Heart left ventricle (tissue), 16 donors: Measurements from ENCODE around the gene ELFN1. TPM values are rescaled to one million over a fixed set of nuclear protein-coding genes. Genes with fewer than 3 reads are reported as not detected.

Experiments
- ATAC-seq, 4 donors: fragments of 200-7000 bp; cut with Tn5 transposase; one replicate each; pipeline ENCODE4 v1.9.1; 2020 to 2022; ENCODE audit warnings: moderate library complexity in 4 of 4, mild to moderate bottlenecking in 3 of 4, moderate number of reproducible peaks in 1 of 4
- DNase-seq, 5 donors: peaks; one replicate each; pipeline ENCODE4 v3.0.0-alpha.2; 2020
- H3K27ac ChIP-seq, 12 donors: fragments of 200-600 bp; sonication (generic) in 4 of 12; one replicate each; pipeline versions ENCODE4 v1.5.0 to v1.8.0; 2016 to 2022; ENCODE audit warnings: mild to moderate bottlenecking in 2 of 12
- H3K27me3 ChIP-seq, 9 donors: fragments of 200-600 bp; sonication (generic) in 2 of 9; one replicate each; pipeline versions ENCODE4 v1.5.1 to v1.8.0; 2016 to 2022; ENCODE audit warnings: mild to moderate bottlenecking in 3 of 9
- H3K36me3 ChIP-seq, 9 donors: fragments of 200-600 bp; sonication (generic) in 2 of 9; one replicate each; pipeline versions ENCODE4 v1.5.0 to v1.8.0; 2018 to 2022; ENCODE audit warnings: mild to moderate bottlenecking in 2 of 9
- H3K4me1 ChIP-seq, 12 donors: fragments of 200-600 bp; sonication (generic) in 4 of 12; one replicate each; pipeline versions ENCODE4 v1.5.0 to v1.8.0; 2016 to 2022; ENCODE audit warnings: mild to moderate bottlenecking in 3 of 12
- H3K4me3 ChIP-seq, 12 donors: fragments of 200-600 bp; sonication (generic) in 4 of 12; one replicate each; pipeline versions ENCODE4 v1.5.0 to v1.8.0; 2017 to 2022; ENCODE audit warnings: mild to moderate bottlenecking in 9 of 12, moderate library complexity in 4 of 12
- H3K9me3 ChIP-seq, 12 donors: fragments of 200-600 bp; sonication (generic) in 4 of 12; one replicate each; pipeline versions ENCODE4 v1.5.0 to v1.8.0; 2016 to 2022; ENCODE audit warnings: mild to moderate bottlenecking in 1 of 12
- POLR2A ChIP-seq, 2 donors: fragments of 450-650 bp; IDR thresholded peaks; one replicate each; pipeline ENCODE4 v1.6.1; 2017; ENCODE audit warnings: antibody characterized with exemption in 2 of 2, mild to moderate bottlenecking in 2 of 2, moderate library complexity in 2 of 2
- WGBS, 4 donors: extraction: QIAGEN DNeasy Blood & Tissue Kit in 2 of 4; methylation state at CpG; one replicate each; pipeline versions ENCODE4 v1.1.5 to v1.1.7; 2013 to 2018; 5-methylcytosine and 5-hydroxymethylcytosine counted together
- intact Hi-C, 10 donors: fragments of 100-400 bp; cut with DNase I; formaldehyde crosslinking; loops; one replicate each; pipeline versions ENCODE4 v1.11.1 to v1.14.2; 2022
- polyA plus RNA-seq, 2 donors: library from polyadenylated mRNA; stranded (reverse); fragments of 200-250 nt; gene quantifications; one replicate each; pipeline ENCODE4 v1.2.3, GENCODE V29; 2013
- total RNA-seq, 9 donors: library from RNA; depleted of rRNA in 2 of 9; stranded (reverse); fragments of >200 nt in 2 of 9; fragmentation: NEBNext Ultra II Directional in 3 of 9; extraction: Animal tissue kit (Norgen Biotek cat#: 25700) in 3 of 9; gene quantifications; one replicate each; pipeline versions ENCODE4 v1.1.0 to v1.2.4, GENCODE V29; 2016 to 2023
- TF ChIP-seq, protein P1 (sequence below), 12 donors: fragments of 200-600 bp; sonication (generic) in 4 of 12; IDR thresholded peaks; one replicate each; pipeline versions ENCODE4 v1.5.0 to v1.8.0; 2018 to 2022; ENCODE audit warnings: antibody characterized with exemption in 12 of 12, mild to moderate bottlenecking in 5 of 12
- donor health status: ischemic (EF 13 %, LVEDD 7.1; RV severe dilation, severe dysfunction).
- donor health status: healthy with polysubstance abuse.
- donor health status: DM: no; HTN: yes; CAD: no.
- donor health status: DM: no; HTN: no; CAD: no.
- donor health status: ischemic (EF 25% LVEDD 6.9; RV normal size, moderate dysfunction).
- donor health status: ischemic (EF 25% LVEDD 5.7; RV mildly dilated, moderate dysfunction).
- donor health status: healthy.
- donor health status: DM: yes; HTN: yes; CAD: no.
- donor health status: ischemic (EF 35%, LVEDD 5.7; RV mildly dilated, moderate dysfunction).
- donor health status: nonischemic (EF 11% LVEDD 7.7; RV severe dilation, severe dysfunction).
- donor health status: DM: yes; HTN: yes; CAD: no.
- donor health status: PGD.
- donor health status: ischemic (EF 29% LVEDD 5.4; RV normal size, mild dysfunction).
- donor health status: nonischemic (EF 23%, LVEDD 6.1; RV moderate dilation, normal function).

ELFN1 gene
- total and polyA plus RNA-seq, 11 donors: 2.6 to 18.6 (median 6.6) TPM

DNA sequence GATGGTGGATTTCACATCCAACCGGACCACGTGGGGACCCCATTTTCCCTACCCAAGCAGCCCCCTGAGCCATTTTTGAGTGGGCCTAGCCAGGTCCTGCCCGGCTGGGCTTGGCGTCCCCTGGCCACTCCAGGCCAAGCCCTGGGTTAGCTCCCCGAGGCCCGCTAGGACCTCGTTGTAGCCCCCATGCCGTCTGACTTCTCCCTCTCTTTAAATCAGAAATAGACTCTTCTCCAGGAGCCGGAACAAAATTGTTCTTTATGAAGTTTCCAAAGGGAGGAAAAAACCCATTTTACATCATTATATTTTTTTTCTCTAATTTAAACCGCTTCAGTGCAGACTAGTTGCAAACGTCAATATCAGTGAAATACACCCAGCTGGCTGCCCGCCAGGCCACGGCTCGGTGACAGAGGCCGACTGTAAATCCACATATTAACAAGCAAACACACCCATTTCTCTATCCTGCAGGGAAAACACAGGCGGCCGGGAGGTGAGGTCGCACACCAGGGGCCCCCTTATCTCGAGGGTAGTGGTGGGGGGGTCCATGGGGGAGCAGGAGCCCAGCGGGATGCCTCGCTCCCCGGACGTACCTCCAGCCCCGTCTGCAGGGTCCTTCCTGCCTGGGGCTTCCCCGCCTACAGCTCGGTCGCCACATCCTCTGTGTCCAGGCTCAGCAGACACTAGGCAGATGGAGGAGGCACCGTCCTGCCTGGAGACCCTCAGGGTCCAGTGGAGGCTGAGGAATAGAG, 72.7 kb downstream of the ELFN1 start:
- intact Hi-C loops: loop anchor here in 1 of 10 donors (10.0 kb wide), 1 partner anchor 462 kb away; no protein-coding TSS in a partner anchor
- peak in 3 of 4 donors; percentile 22 to 60 (median 34) for ATAC-seq
- Histone ChIP-seq H3K4me1 (peaks cover 3 to 30% (median 16%) of the 10 kb centered on the region in 12 donors), H3K4me3 (peak overlapping the region in 7 of 12 donors; percentile 1 to 37 (median 18)), H3K36me3 (peaks cover 0 to 17% (median 0%) of the 10 kb centered on the region in 9 donors), H3K9me3 (no peaks in the 10 kb centered on the region), H3K27ac (peak overlapping the region in 4 of 12 donors; percentile 47 to 68 (median 62)), H3K27me3 (no peaks in the 10 kb centered on the region)
- TF ChIP-seq, protein P1, sequence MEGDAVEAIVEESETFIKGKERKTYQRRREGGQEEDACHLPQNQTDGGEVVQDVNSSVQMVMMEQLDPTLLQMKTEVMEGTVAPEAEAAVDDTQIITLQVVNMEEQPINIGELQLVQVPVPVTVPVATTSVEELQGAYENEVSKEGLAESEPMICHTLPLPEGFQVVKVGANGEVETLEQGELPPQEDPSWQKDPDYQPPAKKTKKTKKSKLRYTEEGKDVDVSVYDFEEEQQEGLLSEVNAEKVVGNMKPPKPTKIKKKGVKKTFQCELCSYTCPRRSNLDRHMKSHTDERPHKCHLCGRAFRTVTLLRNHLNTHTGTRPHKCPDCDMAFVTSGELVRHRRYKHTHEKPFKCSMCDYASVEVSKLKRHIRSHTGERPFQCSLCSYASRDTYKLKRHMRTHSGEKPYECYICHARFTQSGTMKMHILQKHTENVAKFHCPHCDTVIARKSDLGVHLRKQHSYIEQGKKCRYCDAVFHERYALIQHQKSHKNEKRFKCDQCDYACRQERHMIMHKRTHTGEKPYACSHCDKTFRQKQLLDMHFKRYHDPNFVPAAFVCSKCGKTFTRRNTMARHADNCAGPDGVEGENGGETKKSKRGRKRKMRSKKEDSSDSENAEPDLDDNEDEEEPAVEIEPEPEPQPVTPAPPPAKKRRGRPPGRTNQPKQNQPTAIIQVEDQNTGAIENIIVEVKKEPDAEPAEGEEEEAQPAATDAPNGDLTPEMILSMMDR (IDR thresholded peaks at IDR 0.05): no peak
- TF ChIP-seq POLR2A (IDR thresholded peaks at IDR 0.05): no peak
- WGBS, 4 donors: 26 to 33% (median 29%) methylated on average over 22 to 28 of the region's 28 CpGs
- peak; percentile 60 to 77 (median 64) for DNase-seq

GRCh38 chr7:1743481-1744230, 73.6 kb downstream of the ELFN1 start:
- TF ChIP-seq, protein P1 (IDR thresholded peaks at IDR 0.05): no peak
- no peak for TF ChIP-seq POLR2A (IDR thresholded peaks at IDR 0.05)
- no peak overlapping the region for H3K4me3 ChIP-seq
- WGBS, 4 donors: 84 to 88% (median 86%) methylated on average over 21 to 37 of the region's 37 CpGs
- peaks cover 0 to 17% (median 0%) of the 10 kb centered on the region in 9 donors for H3K36me3 ChIP-seq
- peaks cover 3 to 27% (median 16%) of the 10 kb centered on the region in 12 donors for H3K4me1 ChIP-seq
- intact Hi-C loops: loop anchor here in 1 of 10 donors (10.0 kb wide), 1 partner anchor 461 kb away; no protein-coding TSS in a partner anchor
- ATAC-seq (no peak), DNase-seq (no peak)
- H3K27ac ChIP-seq: peak overlapping the region in 1 of 12 donors; percentile 68
- H3K27me3 ChIP-seq: no peaks in the 10 kb centered on the region
- H3K9me3 ChIP-seq: no peaks in the 10 kb centered on the region

DNA sequence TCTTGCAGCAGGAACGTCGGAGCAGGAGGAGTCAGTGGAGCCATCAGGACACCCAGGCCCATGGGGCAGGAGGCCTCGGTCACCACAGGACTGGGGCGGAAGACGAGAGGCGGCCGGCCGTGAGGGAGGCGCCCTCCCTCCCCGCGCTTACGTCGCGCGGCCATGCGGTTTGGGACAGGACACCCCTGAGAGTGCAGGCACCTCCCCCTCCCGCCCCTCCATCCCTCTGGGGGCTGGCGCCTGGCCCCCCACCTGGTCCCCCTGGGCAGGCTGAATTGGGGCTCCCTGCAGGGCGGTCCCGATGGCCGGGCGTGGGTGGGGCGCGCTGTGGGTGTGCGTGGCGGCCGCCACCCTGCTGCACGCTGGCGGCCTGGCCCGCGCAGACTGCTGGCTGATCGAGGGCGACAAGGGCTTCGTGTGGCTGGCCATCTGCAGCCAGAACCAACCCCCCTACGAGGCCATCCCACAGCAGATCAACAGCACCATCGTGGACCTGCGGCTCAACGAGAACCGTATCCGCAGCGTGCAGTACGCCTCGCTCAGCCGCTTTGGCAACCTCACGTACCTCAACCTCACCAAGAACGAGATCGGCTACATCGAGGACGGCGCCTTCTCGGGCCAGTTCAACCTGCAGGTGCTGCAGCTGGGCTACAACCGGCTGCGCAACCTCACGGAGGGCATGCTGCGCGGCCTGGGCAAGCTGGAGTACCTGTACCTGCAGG, 74.4 kb downstream of the ELFN1 start:
- H3K4me1 ChIP-seq: peaks cover 3 to 35% (median 20%) of the 10 kb centered on the region in 12 donors
- WGBS, 4 donors: 95 to 97% (median 97%) methylated on average over 36 to 56 of the region's 56 CpGs
- intact Hi-C loops: loop anchor here in 1 of 10 donors (10.0 kb wide), 1 partner anchor 460 kb away; no protein-coding TSS in a partner anchor

More for the DNA sequence above, 74.4 kb downstream of the ELFN1 start:
- H3K27me3 ChIP-seq: peaks cover 0 to 5% (median 0%) of the 10 kb centered on the region in 9 donors
- no peak for DNase-seq
- peaks cover 0 to 17% (median 0%) of the 10 kb centered on the region in 9 donors for H3K36me3 ChIP-seq
- no peaks in the 10 kb centered on the region for H3K9me3 ChIP-seq
- TF ChIP-seq, protein P1 (IDR thresholded peaks at IDR 0.05): no peak
- no peak for TF ChIP-seq POLR2A (IDR thresholded peaks at IDR 0.05)
- no peak overlapping the region for H3K4me3 ChIP-seq
- ATAC-seq: no peak
- H3K27ac ChIP-seq: no peak overlapping the region
